K562 (cell line): ENCODE measurements around the gene CFAP70. TPM values are rescaled to one million over a fixed set of nuclear protein-coding genes. Genes with fewer than 3 reads are reported as not detected.
A peak's percentile ranks its signal among the peaks of the same experiment; 100 is the strongest.

Source experiments
- ATF7 ChIP-seq: fragments of 450-650 bp; IDR thresholded peaks from 2 replicates; pipeline ENCODE4 v1.7.1; 2014; ENCODE audit warnings: mild to moderate bottlenecking, moderate library complexity
- BRD9 ChIP-seq: fragments of 450-650 bp; IDR thresholded peaks from 2 replicates; pipeline ENCODE4 v1.6.1; 2018; ENCODE audit warnings: low read depth; ENCODE audit not compliant: partially characterized antibody
- CEBPG ChIP-seq, 3 experiments: fragments of 200-800 bp in 1 of 3; sonication (Bioruptor generic) in 1 of 3; sonication (generic) in 1 of 3; formaldehyde crosslinking in 1 of 3; IDR thresholded peaks in 2 of 3; conservative IDR thresholded peaks in 1 of 3; 2 replicates each; pipeline versions ENCODE4 v1.6.1 to v1.8.0; 2016 to 2022; ENCODE audit warnings: missing compliant biosample characterization in 2 of 3, missing genetic modification characterization in 2 of 3, mild to moderate bottlenecking in 1 of 3, missing genetic modification reagents in 1 of 3
- CXXC5 ChIP-seq: fragments of 250-450 bp; sonication (Bioruptor Pico); IDR thresholded peaks from 2 replicates; pipeline ENCODE4 v1.8.0; 2022; ENCODE audit warnings: inconsistent platforms, mild to moderate bottlenecking, moderate library complexity
- FUS ChIP-seq: fragments of 200-400 bp; formaldehyde crosslinking; optimal IDR thresholded peaks from 2 replicates; pipeline ENCODE3; 2017; ENCODE audit warnings: low read depth, low read length
- GATAD2B ChIP-seq: fragments of 450-650 bp; IDR thresholded peaks from 2 replicates; pipeline ENCODE4 v1.6.1; 2017; ENCODE audit warnings: mild to moderate bottlenecking, borderline replicate concordance
- HCFC1 ChIP-seq: IDR thresholded peaks from 2 replicates; pipeline ENCODE4 v1.6.1; 2012; ENCODE audit warnings: low read depth, low read length, improper control_type of control experiment
- JUN ChIP-seq, 2 experiments: sonication (generic) in 1 of 2; formaldehyde crosslinking in 1 of 2; IDR thresholded peaks; 2 replicates each; pipeline versions ENCODE4 v1.6.1 to v1.8.0; 2012 to 2022; ENCODE audit warnings: borderline replicate concordance in 2 of 2, mild to moderate bottlenecking in 2 of 2, improper control_type of control experiment in 1 of 2, low read depth in 1 of 2, low read length in 1 of 2, missing genetic modification reagents in 1 of 2
- JUND ChIP-seq, 2 experiments: IDR thresholded peaks; 2 replicates in 1 of 2; 3 replicates in 1 of 2; pipeline ENCODE4 v1.6.1; 2011; ENCODE audit warnings: borderline replicate concordance in 2 of 2, low read depth in 2 of 2, low read length in 2 of 2, improper control_type of control experiment in 1 of 2, missing biosample characterization in 1 of 2, missing genetic modification characterization in 1 of 2, missing genetic modification reagents in 1 of 2
- MTA3 ChIP-seq: fragments of 450-650 bp; formaldehyde crosslinking; IDR thresholded peaks from 2 replicates; pipeline ENCODE4 v1.6.1; 2017; ENCODE audit warnings: mild to moderate bottlenecking, borderline replicate concordance
- POLR2B ChIP-seq: fragments of 450-650 bp; IDR thresholded peaks from 2 replicates; pipeline ENCODE4 v1.6.1; 2018; ENCODE audit warnings: low read depth; ENCODE audit not compliant: partially characterized antibody
- RAD51 ChIP-seq: fragments of 450-650 bp; IDR thresholded peaks from 2 replicates; pipeline ENCODE4 v1.7.1; 2016; ENCODE audit warnings: low read depth, mild to moderate bottlenecking, borderline replicate concordance
- SAFB2 ChIP-seq: fragments of 200-400 bp; formaldehyde crosslinking; IDR thresholded peaks from 2 replicates; pipeline ENCODE4 v1.6.1; 2018; ENCODE audit warnings: borderline replicate concordance, low read length, low read depth, moderate library complexity; ENCODE audit not compliant: severe bottlenecking
- SMARCC2 ChIP-seq: fragments of 450-650 bp; IDR thresholded peaks from 2 replicates; pipeline ENCODE4 v1.6.1; 2017; ENCODE audit warnings: antibody characterized with exemption, moderate library complexity, mild to moderate bottlenecking, low read depth
- SNIP1 ChIP-seq: fragments of 450-650 bp; IDR thresholded peaks from 2 replicates; pipeline ENCODE4 v1.7.1; 2017; ENCODE audit warnings: low read depth, mild to moderate bottlenecking
- TEAD4 ChIP-seq, 2 experiments: sonication (generic) in 1 of 2; formaldehyde crosslinking in 1 of 2; IDR thresholded peaks; 2 replicates each; pipeline versions ENCODE4 v1.6.1 to v1.8.0; 2012 to 2022; ENCODE audit warnings: borderline replicate concordance in 1 of 2, inconsistent platforms in 1 of 2, low read length in 1 of 2, mild to moderate bottlenecking in 1 of 2, missing genetic modification reagents in 1 of 2
- polyA plus RNA-seq, 8 experiments: library from polyadenylated mRNA; depleted of rRNA in 4 of 8; stranded (reverse) in 5 of 8; unstranded in 3 of 8; fragments of >200 nt; fragmentation: Nextera tagmentation in 2 of 8; fragmentation: Illumina TruSeq in 1 of 8; extraction: Ambion mirVana in 2 of 8; extraction: Trizol in 1 of 8; gene quantifications; 2 replicates each; pipeline versions ENCODE4 v1.2.1 to v1.2.3, GENCODE V29; 2011 to 2014; ENCODE audit warnings: inconsistent platforms in 1 of 8, missing spikeins in 1 of 8
- total RNA-seq, 7 experiments: library from RNA; depleted of rRNA in 6 of 7; stranded (reverse); fragments of >200 nt in 6 of 7; fragmentation: Illumina TruSeq in 2 of 7; extraction: Trizol in 2 of 7; gene quantifications; 2 replicates each; pipeline versions ENCODE4 v1.2.1 to v1.2.3, GENCODE V29; 2011 to 2021; ENCODE audit warnings: low replicate concordance in 1 of 7
- TF ChIP-seq, protein P1 (sequence below), 2 experiments: fragments of 450-650 bp; IDR thresholded peaks; 2 replicates each; pipeline ENCODE4 v1.6.1; 2018; ENCODE audit warnings: mild to moderate bottlenecking in 2 of 2, low read depth in 1 of 2; ENCODE audit not compliant: partially characterized antibody in 2 of 2
- TF ChIP-seq, protein P2 (sequence below): fragments of 450-650 bp; IDR thresholded peaks from 2 replicates; pipeline ENCODE4 v1.6.1; 2016; ENCODE audit warnings: low read depth, mild to moderate bottlenecking, moderate library complexity
- TF ChIP-seq, protein P3 (sequence below): sonication (generic); formaldehyde crosslinking; IDR thresholded peaks from 2 replicates; pipeline ENCODE4 v1.8.0; 2022; ENCODE audit warnings: missing genetic modification reagents, mild to moderate bottlenecking, moderate library complexity, borderline replicate concordance

Gene CFAP70
- total and polyA plus RNA-seq, 9 of the 15 experiments (the other 6 are each of a cell fraction or from before 2014, with no cell fraction given): 0.27 to 1.6 (median 0.86) TPM

DNA sequence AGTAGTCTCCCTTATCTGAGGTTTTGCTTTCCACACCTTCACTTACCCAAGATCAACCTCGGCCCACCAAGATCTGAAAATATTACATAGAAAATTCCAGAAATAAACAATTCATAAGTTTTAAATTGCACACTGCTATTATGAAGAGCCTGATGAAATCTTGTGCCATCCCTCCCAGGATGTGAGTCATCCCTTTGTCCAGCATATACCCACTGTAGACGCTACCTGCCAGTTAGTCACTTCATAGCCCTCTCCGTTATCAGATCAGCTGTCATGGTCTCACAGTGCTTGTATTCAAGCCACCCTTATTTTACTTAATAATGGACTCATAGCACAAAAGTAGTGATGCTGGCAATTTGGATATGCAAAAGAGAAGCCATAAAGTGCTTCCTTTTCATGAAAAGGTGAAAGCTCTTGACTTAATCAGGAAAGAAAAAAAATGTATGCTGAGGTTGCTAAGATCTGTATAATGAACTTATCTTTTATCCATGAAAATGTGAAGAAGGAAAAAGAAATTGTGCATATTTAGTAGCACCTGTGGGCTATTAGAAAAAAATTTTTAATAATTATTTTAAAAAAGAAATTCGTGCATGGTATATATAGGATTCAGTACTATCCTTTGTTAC is 96.4 kb downstream of the CFAP70 start (continued):
- TF ChIP-seq, protein P1, sequence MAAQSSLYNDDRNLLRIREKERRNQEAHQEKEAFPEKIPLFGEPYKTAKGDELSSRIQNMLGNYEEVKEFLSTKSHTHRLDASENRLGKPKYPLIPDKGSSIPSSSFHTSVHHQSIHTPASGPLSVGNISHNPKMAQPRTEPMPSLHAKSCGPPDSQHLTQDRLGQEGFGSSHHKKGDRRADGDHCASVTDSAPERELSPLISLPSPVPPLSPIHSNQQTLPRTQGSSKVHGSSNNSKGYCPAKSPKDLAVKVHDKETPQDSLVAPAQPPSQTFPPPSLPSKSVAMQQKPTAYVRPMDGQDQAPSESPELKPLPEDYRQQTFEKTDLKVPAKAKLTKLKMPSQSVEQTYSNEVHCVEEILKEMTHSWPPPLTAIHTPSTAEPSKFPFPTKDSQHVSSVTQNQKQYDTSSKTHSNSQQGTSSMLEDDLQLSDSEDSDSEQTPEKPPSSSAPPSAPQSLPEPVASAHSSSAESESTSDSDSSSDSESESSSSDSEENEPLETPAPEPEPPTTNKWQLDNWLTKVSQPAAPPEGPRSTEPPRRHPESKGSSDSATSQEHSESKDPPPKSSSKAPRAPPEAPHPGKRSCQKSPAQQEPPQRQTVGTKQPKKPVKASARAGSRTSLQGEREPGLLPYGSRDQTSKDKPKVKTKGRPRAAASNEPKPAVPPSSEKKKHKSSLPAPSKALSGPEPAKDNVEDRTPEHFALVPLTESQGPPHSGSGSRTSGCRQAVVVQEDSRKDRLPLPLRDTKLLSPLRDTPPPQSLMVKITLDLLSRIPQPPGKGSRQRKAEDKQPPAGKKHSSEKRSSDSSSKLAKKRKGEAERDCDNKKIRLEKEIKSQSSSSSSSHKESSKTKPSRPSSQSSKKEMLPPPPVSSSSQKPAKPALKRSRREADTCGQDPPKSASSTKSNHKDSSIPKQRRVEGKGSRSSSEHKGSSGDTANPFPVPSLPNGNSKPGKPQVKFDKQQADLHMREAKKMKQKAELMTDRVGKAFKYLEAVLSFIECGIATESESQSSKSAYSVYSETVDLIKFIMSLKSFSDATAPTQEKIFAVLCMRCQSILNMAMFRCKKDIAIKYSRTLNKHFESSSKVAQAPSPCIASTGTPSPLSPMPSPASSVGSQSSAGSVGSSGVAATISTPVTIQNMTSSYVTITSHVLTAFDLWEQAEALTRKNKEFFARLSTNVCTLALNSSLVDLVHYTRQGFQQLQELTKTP (IDR thresholded peaks at IDR 0.05; ENCODE audit: low read depth in 1 of 2, partially characterized antibody in 2 of 2): peak in 1 of 2 experiments; percentile 67
- peak; percentile 98 for TF ChIP-seq JUND (IDR thresholded peaks at IDR 0.05; ENCODE audit: borderline replicate concordance, low read depth, low read length)
- peak; percentile 93 for TF ChIP-seq JUND (tag; IDR thresholded peaks at IDR 0.05; ENCODE audit: borderline replicate concordance, low read depth, low read length)
- peak; percentile 91; the same call in 1 of the 2 replicates for TF ChIP-seq SMARCC2
- no peak for TF ChIP-seq SAFB2
- TF ChIP-seq RAD51: no peak
- peak; percentile 66 for TF ChIP-seq BRD9
- peak; percentile 93 for TF ChIP-seq CEBPG (CRISPR knock-in tag; IDR thresholded peaks at IDR 0.05)
- TF ChIP-seq CEBPG (tag; conservative IDR thresholded peaks at IDR 0.05 in 1 of 2, IDR thresholded peaks at IDR 0.05 in 1 of 2): peak; percentile 72 to 97
- TF ChIP-seq FUS: no peak
- no peak for TF ChIP-seq SNIP1
- peak; percentile 53; the same call in 1 of the 2 replicates for TF ChIP-seq MTA3
- TF ChIP-seq ATF7: peak; percentile 83
- TF ChIP-seq, protein P2, sequence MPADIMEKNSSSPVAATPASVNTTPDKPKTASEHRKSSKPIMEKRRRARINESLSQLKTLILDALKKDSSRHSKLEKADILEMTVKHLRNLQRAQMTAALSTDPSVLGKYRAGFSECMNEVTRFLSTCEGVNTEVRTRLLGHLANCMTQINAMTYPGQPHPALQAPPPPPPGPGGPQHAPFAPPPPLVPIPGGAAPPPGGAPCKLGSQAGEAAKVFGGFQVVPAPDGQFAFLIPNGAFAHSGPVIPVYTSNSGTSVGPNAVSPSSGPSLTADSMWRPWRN: 0 out of 2 replicates have a peak, but pooled peaks have one; percentile 31
- TF ChIP-seq, protein P3, sequence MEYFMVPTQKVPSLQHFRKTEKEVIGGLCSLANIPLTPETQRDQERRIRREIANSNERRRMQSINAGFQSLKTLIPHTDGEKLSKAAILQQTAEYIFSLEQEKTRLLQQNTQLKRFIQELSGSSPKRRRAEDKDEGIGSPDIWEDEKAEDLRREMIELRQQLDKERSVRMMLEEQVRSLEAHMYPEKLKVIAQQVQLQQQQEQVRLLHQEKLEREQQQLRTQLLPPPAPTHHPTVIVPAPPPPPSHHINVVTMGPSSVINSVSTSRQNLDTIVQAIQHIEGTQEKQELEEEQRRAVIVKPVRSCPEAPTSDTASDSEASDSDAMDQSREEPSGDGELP (CRISPR knock-in tag): no peak
- TF ChIP-seq JUN (IDR thresholded peaks at IDR 0.05; ENCODE audit: borderline replicate concordance, low read depth, low read length): peak; percentile 96
- TF ChIP-seq JUN (CRISPR knock-in tag; IDR thresholded peaks at IDR 0.05; ENCODE audit: borderline replicate concordance): peak; percentile 71; the same call in 1 of the 2 replicates
- no peak for TF ChIP-seq HCFC1
- TF ChIP-seq GATAD2B: peak; percentile 42; the same call in 1 of the 2 replicates
- peak; percentile 32; the same call in 1 of the 2 replicates for TF ChIP-seq CXXC5 (CRISPR knock-in tag)
- TF ChIP-seq POLR2B: no peak
- TF ChIP-seq TEAD4 (IDR thresholded peaks at IDR 0.05; ENCODE audit: low read length): peak; percentile 16; the same call in 1 of the 2 replicates
- TF ChIP-seq TEAD4 (CRISPR knock-in tag; IDR thresholded peaks at IDR 0.05; ENCODE audit: borderline replicate concordance): no peak
